T-helper 2 cell treated with Interferon-gamma antibody and Interleukin-4, amounts not matched to agents 100 ng/mL and 5 ng/mL, for 36 hours (primary cell): ENCODE measurements around the gene RGN. TPM values are rescaled to one million over a fixed set of nuclear protein-coding genes. Genes with fewer than 3 reads are reported as not detected.
"Not testable (repeated sequence)": the region's sequence is repeated elsewhere in the genome, so short reads cannot be mapped to it uniquely, and the experiment has no call there.

Experiments used
- intact Hi-C: fragments of 100-400 bp; cut with micrococcal nuclease; formaldehyde crosslinking; loops from one replicate; pipeline ENCODE4 v1.15.1; 2023
- total RNA-seq: library from RNA; stranded (reverse); gene quantifications from 2 replicates; pipeline ENCODE4 v1.2.3, GENCODE V29; 2022

The RGN gene
- total RNA-seq, 1 donor from 2014 or later: not detected

GRCh38 chrX:47116551-47117110 is 38.4 kb downstream of the RGN start:
- intact Hi-C loops: not testable (repeated sequence)

GRCh38 chrX:47124466-47124865 is 46.2 kb downstream of the RGN start:
- intact Hi-C loops: not testable (repeated sequence)

GRCh38 chrX:47129157-47129898 is 51.1 kb downstream of the RGN start:
- intact Hi-C loops: loop anchor here (1.0 to 5.0 kb wide), 2 partner anchors 15 to 292 kb away; partner anchors contain the start of genes NDUFB11 and RP2

- intact Hi-C loops: loop anchor here (1.0 to 5.0 kb wide), 2 partner anchors 14 to 293 kb away; partner anchors contain the start of genes NDUFB11 and RP2
These were observed 51.7 kb downstream of the RGN start for GRCh38 chrX:47129899-47130358.

- intact Hi-C loops: no loop called here
These were observed 55.2 kb downstream of the RGN start for GRCh38 chrX:47133493-47133892.

GRCh38 chrX:47135650-47136049 is 57.4 kb downstream of the RGN start:
- intact Hi-C loops: not testable (repeated sequence)

GRCh38 chrX:47138171-47138570 is 59.9 kb downstream of the RGN start:
- intact Hi-C loops: no loop called here

Other genes with a start within 250 kb of the RGN start
- gene RP2, start 241.4 kb upstream of the RGN start, total RNA-seq: 9.5 and 10.2 TPM in 2 replicates
- gene JADE3, start 166.0 kb upstream of the RGN start, total RNA-seq: 1.1 and 1.2 TPM in 2 replicates
- 102 and 106 TPM in 2 replicates for gene NDUFB11, start 66.3 kb downstream of the RGN start, total RNA-seq
- gene RBM10, start 66.8 kb downstream of the RGN start, total RNA-seq: 58.0 and 58.7 TPM in 2 replicates
- gene UBA1, start 115.4 kb downstream of the RGN start, total RNA-seq: 197 and 205 TPM in 2 replicates
- 57.5 and 60.4 TPM in 2 replicates for gene CDK16, start 140.2 kb downstream of the RGN start, total RNA-seq
- gene USP11, start 154.6 kb downstream of the RGN start, total RNA-seq: 22.4 and 24.2 TPM in 2 replicates